Upper lobe of left lung (tissue), 4 donors: ENCODE results near the gene FSTL5.

Experiments
- CTCF ChIP-seq, 6 experiments: fragments of 450-650 bp in 4 of 6; fragments of 200-600 bp in 2 of 6; sonication (generic) in 2 of 6; IDR thresholded peaks; one replicate each; pipeline ENCODE4 v1.5.1; 2016 to 2019; ENCODE audit warnings: antibody characterized with exemption in 6 of 6
- EP300 ChIP-seq, 4 donors: sonication (generic); formaldehyde crosslinking; IDR thresholded peaks; one replicate each; pipeline ENCODE4 v1.5.1; 2017; ENCODE audit warnings: antibody characterized with exemption in 4 of 4, control low read depth in 2 of 4
- POLR2A ChIP-seq, 4 donors: fragments of 450-650 bp; IDR thresholded peaks; one replicate each; pipeline ENCODE4 v1.5.1; 2016 to 2017; ENCODE audit warnings: antibody characterized with exemption in 4 of 4, mild to moderate bottlenecking in 2 of 4

GRCh38 chr4:161841759-161842158 is 322.0 kb downstream of the FSTL5 start:
- no peak for TF ChIP-seq CTCF (IDR thresholded peaks at IDR 0.05)
- no peak for TF ChIP-seq POLR2A (IDR thresholded peaks at IDR 0.05)
- TF ChIP-seq EP300 (IDR thresholded peaks at IDR 0.05) = no peak
